SK-N-SH (cell line): ENCODE data around the gene EEFSEC.

Source experiments
- CHD2 ChIP-seq: fragments of 150-350 bp; IDR thresholded peaks from 2 replicates; pipeline ENCODE4 v1.6.1; 2018; ENCODE audit warnings: low read length; ENCODE audit not compliant: partially characterized antibody
- EZH2phosphoT487 ChIP-seq: fragments of 200-600 bp; sonication (generic); IDR thresholded peaks from 2 replicates; pipeline ENCODE4 v1.6.1; 2017; ENCODE audit warnings: low read depth, mixed run types, mild to moderate bottlenecking, antibody characterized with exemption, moderate library complexity, borderline replicate concordance
- FOXJ3 ChIP-seq: sonication (generic); formaldehyde crosslinking; IDR thresholded peaks from 2 replicates; pipeline ENCODE4 v1.5.1; 2020; ENCODE audit warnings: mild to moderate bottlenecking, missing genetic modification reagents
- GATA2 ChIP-seq: sonication (generic); formaldehyde crosslinking; IDR thresholded peaks from 2 replicates; pipeline ENCODE4 v1.5.0; 2020; ENCODE audit warnings: mild to moderate bottlenecking, missing genetic modification reagents
- YY1 ChIP-seq: IDR thresholded peaks from 2 replicates; pipeline ENCODE4 v1.4.0; 2012; ENCODE audit warnings: low read depth, mild to moderate bottlenecking
- TF ChIP-seq, protein P1 (sequence below): fragments of 200-600 bp; sonication (generic); IDR thresholded peaks from 2 replicates; pipeline ENCODE4 v1.6.1; 2017; ENCODE audit warnings: antibody characterized with exemption, mild to moderate bottlenecking, moderate library complexity

DNA sequence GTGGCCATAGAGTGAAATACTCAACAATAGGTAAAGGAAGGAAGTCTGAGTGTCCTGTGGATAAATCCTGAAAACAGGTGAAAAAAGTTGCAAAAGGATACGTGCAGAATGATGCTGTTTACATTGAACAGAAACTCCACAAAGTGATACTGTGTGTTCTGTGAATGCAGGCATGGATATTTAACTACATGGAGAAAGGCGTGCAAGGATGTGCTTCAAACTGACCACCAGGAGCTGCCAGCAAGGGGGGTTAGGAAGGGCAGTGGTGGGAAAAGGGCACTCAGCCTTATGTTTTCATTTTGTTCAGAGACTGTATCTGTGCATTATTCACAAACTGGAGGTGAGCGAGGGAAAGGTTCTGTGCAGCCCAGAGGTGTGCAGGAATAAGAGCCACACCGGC, 266.0 kb downstream of the EEFSEC start:
- TF ChIP-seq EZH2phosphoT487, result no peak
- TF ChIP-seq FOXJ3 (CRISPR knock-in tag), result no peak
- TF ChIP-seq, protein P1, sequence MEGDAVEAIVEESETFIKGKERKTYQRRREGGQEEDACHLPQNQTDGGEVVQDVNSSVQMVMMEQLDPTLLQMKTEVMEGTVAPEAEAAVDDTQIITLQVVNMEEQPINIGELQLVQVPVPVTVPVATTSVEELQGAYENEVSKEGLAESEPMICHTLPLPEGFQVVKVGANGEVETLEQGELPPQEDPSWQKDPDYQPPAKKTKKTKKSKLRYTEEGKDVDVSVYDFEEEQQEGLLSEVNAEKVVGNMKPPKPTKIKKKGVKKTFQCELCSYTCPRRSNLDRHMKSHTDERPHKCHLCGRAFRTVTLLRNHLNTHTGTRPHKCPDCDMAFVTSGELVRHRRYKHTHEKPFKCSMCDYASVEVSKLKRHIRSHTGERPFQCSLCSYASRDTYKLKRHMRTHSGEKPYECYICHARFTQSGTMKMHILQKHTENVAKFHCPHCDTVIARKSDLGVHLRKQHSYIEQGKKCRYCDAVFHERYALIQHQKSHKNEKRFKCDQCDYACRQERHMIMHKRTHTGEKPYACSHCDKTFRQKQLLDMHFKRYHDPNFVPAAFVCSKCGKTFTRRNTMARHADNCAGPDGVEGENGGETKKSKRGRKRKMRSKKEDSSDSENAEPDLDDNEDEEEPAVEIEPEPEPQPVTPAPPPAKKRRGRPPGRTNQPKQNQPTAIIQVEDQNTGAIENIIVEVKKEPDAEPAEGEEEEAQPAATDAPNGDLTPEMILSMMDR, result no peak
- no peak for TF ChIP-seq YY1
- no peak for TF ChIP-seq CHD2
- no peak for TF ChIP-seq GATA2 (CRISPR knock-in tag)
